SK-N-MC (cell line): Measurements from ENCODE around the gene TMEM63C.

Experiments
- DNase-seq: peaks from one replicate; pipeline ENCODE4 v3.0.0-alpha.2; 2011; ENCODE audit warnings: low read depth, low spot score
- H3K27ac ChIP-seq: fragments of 200-600 bp; sonication (generic); 2 replicates; pipeline ENCODE4 v1.5.1; 2016; ENCODE audit warnings: mixed run types
- H3K36me3 ChIP-seq: fragments of 200-600 bp; sonication (generic); 2 replicates; pipeline ENCODE4 v1.6.1; 2017; ENCODE audit warnings: antibody characterized with exemption, low read length, mixed read lengths; ENCODE audit not compliant: insufficient read depth
- H3K4me3 ChIP-seq: fragments of 200-600 bp; sonication (generic); 2 replicates; pipeline ENCODE4 v1.5.1; 2016
- H3K9ac ChIP-seq: fragments of 200-600 bp; sonication (generic); 2 replicates; pipeline ENCODE4 v1.8.0; 2017; ENCODE audit warnings: mixed run types, mixed read lengths; ENCODE audit not compliant: insufficient read length
- H3K9me3 ChIP-seq: fragments of 200-600 bp; sonication (generic); 2 replicates; pipeline ENCODE4 v1.6.1; 2017; ENCODE audit warnings: low read depth, mild to moderate bottlenecking, antibody characterized with exemption, low read length, moderate library complexity, mixed read lengths
- EZH2 ChIP-seq: fragments of 200-600 bp; sonication (generic); IDR thresholded peaks from one replicate; pipeline ENCODE4 v1.6.1; 2017; ENCODE audit warnings: antibody characterized with exemption
- FOXP2 ChIP-seq: optimal IDR thresholded peaks from 2 replicates; pipeline ENCODE3; 2011; ENCODE audit warnings: mild to moderate bottlenecking, moderate library complexity; ENCODE audit not compliant: insufficient read depth; ENCODE audit errors: extremely low read length, control extremely low read depth
- POLR2AphosphoS5 ChIP-seq: IDR thresholded peaks from 2 replicates; pipeline ENCODE4 v1.6.1; 2012; ENCODE audit warnings: mild to moderate bottlenecking, low read depth, low read length, borderline replicate concordance

Gene TMEM63C

GRCh38 chr14:77208979-77209318 lies 27.4 kb downstream of the TMEM63C start:
- no peak overlapping the region for H3K27ac ChIP-seq
- H3K4me3 ChIP-seq = no peak overlapping the region
- no peak overlapping the region for H3K9ac ChIP-seq
- H3K9me3 ChIP-seq = no peaks in the 10 kb centered on the region
- DNase-seq = no peak
- H3K36me3 ChIP-seq = no peaks in the 10 kb centered on the region
- no peak for TF ChIP-seq FOXP2
- TF ChIP-seq EZH2 = no peak

GRCh38 chr14:77212097-77212870 lies 30.7 kb downstream of the TMEM63C start:
- TF ChIP-seq FOXP2 (no peak), POLR2AphosphoS5 (no peak), EZH2 (no peak)
- no peak overlapping the region for H3K9ac ChIP-seq
- H3K9me3 ChIP-seq = no peaks in the 10 kb centered on the region
- H3K36me3 ChIP-seq = no peaks in the 10 kb centered on the region
- no peak overlapping the region for H3K27ac ChIP-seq
- H3K4me3 ChIP-seq = no peak overlapping the region
- DNase-seq = no peak

GRCh38 chr14:77212943-77213678 lies 31.5 kb downstream of the TMEM63C start:
- Histone ChIP-seq H3K4me3 (no peak overlapping the region), H3K9ac (no peak overlapping the region), H3K27ac (no peak overlapping the region), H3K36me3 (no peaks in the 10 kb centered on the region), H3K9me3 (no peaks in the 10 kb centered on the region)
- TF ChIP-seq FOXP2 = no peak
- no peak for TF ChIP-seq EZH2
- no peak for TF ChIP-seq POLR2AphosphoS5
- DNase-seq = no peak

- Histone ChIP-seq H3K4me3 (no peak overlapping the region), H3K9me3 (no peaks in the 10 kb centered on the region), H3K9ac (no peak overlapping the region), H3K36me3 (no peaks in the 10 kb centered on the region), H3K27ac (no peak overlapping the region)
- no peak for DNase-seq
- no peak for TF ChIP-seq POLR2AphosphoS5
- no peak for TF ChIP-seq FOXP2
- no peak for TF ChIP-seq EZH2
These were observed 32.0 kb downstream of the TMEM63C start for GRCh38 chr14:77213679-77214016.

GRCh38 chr14:77214216-77214615 lies 32.6 kb downstream of the TMEM63C start:
- no peak for DNase-seq
- Histone ChIP-seq H3K9me3 (no peaks in the 10 kb centered on the region), H3K27ac (no peak overlapping the region), H3K9ac (no peak overlapping the region), H3K4me3 (no peak overlapping the region), H3K36me3 (no peaks in the 10 kb centered on the region)
- TF ChIP-seq FOXP2 (no peak), EZH2 (no peak), POLR2AphosphoS5 (no peak)

DNA sequence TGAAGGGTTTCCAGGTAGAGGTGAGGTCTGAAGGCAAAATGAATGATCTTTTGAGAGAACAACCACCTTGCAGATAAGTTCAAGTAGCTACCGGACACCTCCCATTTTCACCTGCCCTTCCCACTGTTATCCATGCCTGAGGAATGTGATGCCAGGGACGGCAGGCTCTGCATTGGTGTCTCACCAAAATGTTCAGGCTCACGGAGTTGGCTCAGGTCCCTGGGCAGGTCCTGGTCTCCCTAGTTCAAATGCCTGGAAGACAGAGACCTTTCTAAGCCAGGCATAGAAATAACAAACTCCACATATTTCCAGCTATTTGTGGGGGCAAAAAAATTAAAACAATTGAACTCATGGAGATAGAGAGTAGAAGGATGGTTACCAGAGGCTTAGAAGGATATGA lies 36.0 kb downstream of the TMEM63C start:
- Histone ChIP-seq H3K36me3 (no peaks in the 10 kb centered on the region), H3K9ac (no peak overlapping the region), H3K4me3 (no peak overlapping the region), H3K27ac (no peak overlapping the region), H3K9me3 (no peaks in the 10 kb centered on the region)
- TF ChIP-seq FOXP2 (no peak), POLR2AphosphoS5 (no peak), EZH2 (no peak)
- no peak for DNase-seq

- no peaks in the 10 kb centered on the region for H3K36me3 ChIP-seq
- TF ChIP-seq FOXP2 (no peak), EZH2 (no peak), POLR2AphosphoS5 (no peak)
- H3K27ac ChIP-seq = no peak overlapping the region
These were observed 38.0 kb downstream of the TMEM63C start for GRCh38 chr14:77219591-77219990.

DNA sequence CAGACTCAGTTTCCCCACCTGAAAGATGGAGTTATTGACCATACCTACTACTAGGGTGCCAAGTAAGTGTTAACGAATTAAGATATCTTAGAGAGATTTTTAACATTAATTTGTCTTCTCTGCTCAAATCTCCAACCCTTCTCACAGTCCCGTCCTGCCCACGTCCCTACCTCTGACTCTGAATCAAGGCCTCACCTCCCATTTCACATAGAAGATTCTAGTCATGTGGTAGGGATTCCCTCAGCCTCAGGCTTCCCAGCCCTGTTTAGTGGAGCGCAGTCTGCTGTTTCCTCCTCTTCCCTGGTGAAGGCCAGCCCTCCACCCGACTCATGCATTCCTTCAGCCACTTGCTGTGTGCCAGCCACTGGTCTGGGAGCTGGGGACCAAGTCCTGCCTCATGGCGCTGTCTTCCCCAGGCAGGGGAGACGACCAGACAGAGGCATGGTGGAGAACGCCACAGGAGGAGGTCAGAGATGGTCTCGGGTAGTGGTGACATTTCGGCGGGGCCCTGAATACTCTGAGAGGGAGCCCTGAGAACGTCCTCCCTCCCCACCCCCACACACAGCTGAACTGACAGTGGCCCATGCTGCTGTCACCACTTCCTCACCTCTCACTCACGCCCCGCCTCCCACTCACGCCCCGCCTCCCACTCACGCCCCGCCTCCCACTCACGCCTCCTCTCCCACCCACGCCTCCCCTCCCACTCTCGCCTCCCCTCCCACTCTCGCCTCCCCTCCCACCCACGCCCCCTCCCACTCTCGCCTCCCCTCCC lies 38.8 kb downstream of the TMEM63C start:
- DNase-seq = no peak
- no peak overlapping the region for H3K9ac ChIP-seq
- no peak overlapping the region for H3K27ac ChIP-seq
- TF ChIP-seq FOXP2 (no peak), POLR2AphosphoS5 (no peak), EZH2 (no peak)
- H3K36me3 ChIP-seq = no peaks in the 10 kb centered on the region
- H3K9me3 ChIP-seq = no peaks in the 10 kb centered on the region
- no peak overlapping the region for H3K4me3 ChIP-seq

More at GRCh38 chr14:77219591-77219990, 38.0 kb downstream of the TMEM63C start:
- no peak overlapping the region for H3K9ac ChIP-seq
- no peak overlapping the region for H3K4me3 ChIP-seq
- DNase-seq = no peak
- no peaks in the 10 kb centered on the region for H3K9me3 ChIP-seq
